ENCODE results near the gene MPV17L2.

MPV17L2 gene

DNA sequence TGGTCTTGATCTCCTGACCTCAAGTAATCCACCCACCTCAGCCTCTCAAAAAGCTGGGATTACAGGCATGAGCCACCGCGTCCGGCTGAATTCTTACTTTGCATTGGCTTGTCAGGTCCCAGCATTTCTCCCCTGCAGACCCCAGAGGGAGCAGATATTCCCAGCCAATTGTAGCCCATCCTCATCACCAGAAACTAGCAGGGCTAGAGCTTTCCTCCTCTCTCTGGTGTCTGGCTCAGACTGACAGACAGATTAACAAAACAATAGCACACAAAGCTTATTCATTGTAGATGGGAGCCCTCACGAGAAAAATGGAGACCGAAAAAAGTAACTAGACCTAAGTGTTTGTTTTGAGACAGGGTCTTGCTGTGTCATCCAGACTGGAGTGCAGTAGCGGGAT, 7.5 kb upstream of the MPV17L2 start:
- TF ChIP-seq, protein P1, sequence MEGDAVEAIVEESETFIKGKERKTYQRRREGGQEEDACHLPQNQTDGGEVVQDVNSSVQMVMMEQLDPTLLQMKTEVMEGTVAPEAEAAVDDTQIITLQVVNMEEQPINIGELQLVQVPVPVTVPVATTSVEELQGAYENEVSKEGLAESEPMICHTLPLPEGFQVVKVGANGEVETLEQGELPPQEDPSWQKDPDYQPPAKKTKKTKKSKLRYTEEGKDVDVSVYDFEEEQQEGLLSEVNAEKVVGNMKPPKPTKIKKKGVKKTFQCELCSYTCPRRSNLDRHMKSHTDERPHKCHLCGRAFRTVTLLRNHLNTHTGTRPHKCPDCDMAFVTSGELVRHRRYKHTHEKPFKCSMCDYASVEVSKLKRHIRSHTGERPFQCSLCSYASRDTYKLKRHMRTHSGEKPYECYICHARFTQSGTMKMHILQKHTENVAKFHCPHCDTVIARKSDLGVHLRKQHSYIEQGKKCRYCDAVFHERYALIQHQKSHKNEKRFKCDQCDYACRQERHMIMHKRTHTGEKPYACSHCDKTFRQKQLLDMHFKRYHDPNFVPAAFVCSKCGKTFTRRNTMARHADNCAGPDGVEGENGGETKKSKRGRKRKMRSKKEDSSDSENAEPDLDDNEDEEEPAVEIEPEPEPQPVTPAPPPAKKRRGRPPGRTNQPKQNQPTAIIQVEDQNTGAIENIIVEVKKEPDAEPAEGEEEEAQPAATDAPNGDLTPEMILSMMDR (IDR thresholded peaks at IDR 0.05) = no peak

GRCh38 chr19:18190278-18190677, 2.7 kb upstream of the MPV17L2 start:
- TF ChIP-seq, protein P1 (IDR thresholded peaks at IDR 0.05) = no peak

- TF ChIP-seq, protein P1 (IDR thresholded peaks at IDR 0.05) = no peak
Measured at GRCh38 chr19:18191640-18192062, 1.4 kb upstream of the MPV17L2 start.

GRCh38 chr19:18193388-18194180, 566 bp downstream of the MPV17L2 start:
- TF ChIP-seq, protein P1 (IDR thresholded peaks at IDR 0.05) = no peak

GRCh38 chr19:18194181-18194530, 1.1 kb downstream of the MPV17L2 start:
- TF ChIP-seq, protein P1 (IDR thresholded peaks at IDR 0.05) = no peak

GRCh38 chr19:18194554-18195238, 1.7 kb downstream of the MPV17L2 start:
- TF ChIP-seq, protein P1 (IDR thresholded peaks at IDR 0.05) = no peak

GRCh38 chr19:18196511-18196845, 3.5 kb downstream of the MPV17L2 start:
- TF ChIP-seq, protein P1 (IDR thresholded peaks at IDR 0.05) = no peak

Measured in LNCAP (cell line).